GM12875 (cell line): ENCODE measurements around the gene FAM13A.

Experiments used
- H3K4me3 ChIP-seq: one replicate; pipeline ENCODE4 v1.5.1; 2011; ENCODE audit warnings: low read depth, low read length, control low read depth
- TF ChIP-seq, protein P1 (sequence below): IDR thresholded peaks from 2 replicates; pipeline ENCODE4 v1.5.1; 2011; ENCODE audit warnings: low read depth, mild to moderate bottlenecking, control low read depth, inconsistent platforms, low read length, moderate library complexity, borderline replicate concordance; ENCODE audit not compliant: insufficient read depth

The FAM13A gene

DNA sequence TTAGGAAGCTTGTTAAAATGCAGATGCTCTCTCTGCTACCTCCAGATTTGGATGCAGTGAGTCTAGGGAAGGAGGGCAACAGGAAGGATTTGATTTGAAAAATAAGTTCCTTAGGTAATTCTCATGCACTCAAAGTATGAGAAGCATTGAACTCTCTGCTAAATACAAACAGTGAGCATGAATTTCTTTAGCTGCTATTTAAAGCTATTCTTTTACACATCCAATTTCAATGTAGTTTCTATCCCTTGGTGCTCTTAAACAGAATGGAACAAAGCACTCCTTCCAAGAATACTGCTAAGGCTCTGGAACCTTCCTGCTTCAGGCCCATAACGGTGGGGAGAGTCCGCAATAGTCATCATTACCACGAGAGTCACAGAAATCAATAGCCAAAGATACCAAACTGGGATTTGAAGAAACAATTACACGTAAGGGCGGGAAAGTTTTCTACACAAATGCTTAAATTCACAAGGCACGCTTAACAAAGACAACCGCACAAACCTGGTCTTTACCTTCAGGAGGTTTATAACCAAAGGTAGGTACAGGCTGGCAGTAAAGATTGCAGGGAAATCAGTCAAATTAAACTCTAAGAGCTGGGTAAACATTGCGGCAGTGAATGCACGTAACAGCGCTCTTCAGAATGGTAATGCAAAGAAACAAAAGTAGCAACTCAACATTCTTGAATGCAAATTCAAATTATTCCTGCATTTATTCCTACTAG, 236.1 kb downstream of the FAM13A start:
- TF ChIP-seq, protein P1, sequence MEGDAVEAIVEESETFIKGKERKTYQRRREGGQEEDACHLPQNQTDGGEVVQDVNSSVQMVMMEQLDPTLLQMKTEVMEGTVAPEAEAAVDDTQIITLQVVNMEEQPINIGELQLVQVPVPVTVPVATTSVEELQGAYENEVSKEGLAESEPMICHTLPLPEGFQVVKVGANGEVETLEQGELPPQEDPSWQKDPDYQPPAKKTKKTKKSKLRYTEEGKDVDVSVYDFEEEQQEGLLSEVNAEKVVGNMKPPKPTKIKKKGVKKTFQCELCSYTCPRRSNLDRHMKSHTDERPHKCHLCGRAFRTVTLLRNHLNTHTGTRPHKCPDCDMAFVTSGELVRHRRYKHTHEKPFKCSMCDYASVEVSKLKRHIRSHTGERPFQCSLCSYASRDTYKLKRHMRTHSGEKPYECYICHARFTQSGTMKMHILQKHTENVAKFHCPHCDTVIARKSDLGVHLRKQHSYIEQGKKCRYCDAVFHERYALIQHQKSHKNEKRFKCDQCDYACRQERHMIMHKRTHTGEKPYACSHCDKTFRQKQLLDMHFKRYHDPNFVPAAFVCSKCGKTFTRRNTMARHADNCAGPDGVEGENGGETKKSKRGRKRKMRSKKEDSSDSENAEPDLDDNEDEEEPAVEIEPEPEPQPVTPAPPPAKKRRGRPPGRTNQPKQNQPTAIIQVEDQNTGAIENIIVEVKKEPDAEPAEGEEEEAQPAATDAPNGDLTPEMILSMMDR = no peak
- H3K4me3 ChIP-seq = no peak overlapping the region

DNA sequence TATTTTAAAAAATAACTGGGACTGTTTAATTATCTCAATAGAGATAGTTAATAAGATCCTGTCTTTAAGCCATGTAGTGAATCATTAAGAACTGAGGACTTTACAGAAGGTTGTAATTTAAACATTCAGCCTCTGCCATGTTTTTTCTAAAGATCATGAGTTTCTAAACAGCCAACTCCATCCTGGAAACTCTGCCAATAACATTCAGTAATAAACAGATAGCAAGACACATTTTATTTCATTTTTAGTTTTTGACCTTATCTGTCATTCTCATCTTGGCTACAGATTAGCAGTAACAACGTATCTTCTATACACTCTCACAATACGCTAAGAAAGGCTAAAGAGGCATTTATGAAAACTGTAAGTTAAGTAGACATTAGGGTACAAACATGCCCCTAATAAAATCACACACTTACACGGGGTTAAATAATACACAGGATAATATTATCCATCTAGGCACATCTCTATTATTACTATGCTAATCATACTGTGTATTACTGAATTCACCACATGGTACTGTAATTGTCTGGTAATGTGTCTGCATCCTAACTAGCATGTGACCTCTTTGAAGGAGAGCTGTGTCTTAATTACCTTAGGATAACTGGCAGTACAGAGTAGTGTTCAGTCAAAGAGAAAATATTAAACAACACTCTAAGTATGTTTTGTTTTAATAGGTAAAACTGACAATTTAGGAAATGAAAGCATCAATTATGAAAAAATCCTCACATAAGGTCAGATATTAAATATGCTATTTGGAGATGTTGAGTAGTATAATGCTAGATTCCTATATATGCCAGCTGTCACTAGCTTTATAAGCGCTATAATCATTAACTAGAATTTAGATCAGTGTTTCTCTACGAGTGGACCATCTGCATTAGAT, 236.9 kb downstream of the FAM13A start:
- H3K4me3 ChIP-seq = no peak overlapping the region
- TF ChIP-seq, protein P1 = no peak

DNA sequence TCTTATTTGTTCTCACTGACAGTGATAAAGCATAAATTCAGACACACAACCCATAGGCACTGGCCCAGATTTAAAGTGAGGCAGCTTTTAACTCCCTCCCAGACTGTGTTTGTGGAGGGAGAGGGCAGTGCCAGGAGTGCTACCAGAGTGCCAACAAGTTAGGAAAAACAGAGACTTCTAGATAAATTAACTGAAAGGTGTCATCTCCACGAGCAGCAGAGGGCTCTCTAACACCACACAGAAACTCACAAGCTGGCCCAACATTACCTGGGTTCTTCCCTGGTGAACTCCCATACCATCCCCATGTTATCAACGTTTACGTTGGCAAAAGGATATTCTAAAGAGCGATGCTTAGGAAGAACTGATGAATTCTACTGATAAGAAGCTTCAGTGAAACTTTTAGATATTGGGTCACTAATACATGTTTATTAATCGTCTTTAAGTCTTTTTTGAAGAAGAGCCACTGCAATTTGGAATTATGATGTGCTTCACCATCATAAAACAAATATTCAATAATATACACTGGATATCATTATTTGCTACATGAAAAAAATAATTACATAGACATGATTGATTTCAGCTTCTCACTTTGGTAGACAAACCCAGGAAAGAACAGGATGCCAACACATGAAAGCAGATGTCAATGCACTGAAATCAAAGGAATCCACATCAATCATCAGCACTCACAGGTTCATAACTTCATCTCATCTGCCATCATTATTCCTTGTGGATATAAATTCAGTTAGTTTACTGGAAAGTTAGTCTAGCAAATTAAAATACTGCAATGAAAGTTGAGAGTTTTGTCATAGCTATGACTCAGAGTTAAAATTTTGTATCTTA, 238.1 kb downstream of the FAM13A start:
- TF ChIP-seq, protein P1 = peak; percentile 55; the same call in 1 of the 2 replicates
- H3K4me3 ChIP-seq = no peak overlapping the region

DNA sequence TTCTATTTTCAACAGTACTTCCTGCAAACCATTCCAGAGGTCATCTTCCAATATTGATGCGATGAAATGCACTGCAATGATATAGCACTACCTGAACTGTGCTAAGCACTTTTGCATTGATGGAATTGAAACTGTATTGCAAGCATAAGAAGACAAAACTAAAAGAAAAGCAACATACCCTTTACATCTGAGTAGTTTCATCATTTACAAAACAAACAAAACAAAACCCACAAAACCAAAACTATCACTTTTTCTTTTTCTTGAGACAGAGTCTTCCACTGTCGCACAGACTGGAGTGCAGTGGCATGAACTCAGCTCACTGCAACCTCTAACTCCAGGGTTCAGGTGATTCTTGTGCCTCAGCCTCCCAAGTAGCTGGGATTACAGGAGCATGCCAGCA, 239.2 kb downstream of the FAM13A start:
- TF ChIP-seq, protein P1 = no peak

GRCh38 chr4:88816360-88816759, 240.6 kb downstream of the FAM13A start:
- no peak overlapping the region for H3K4me3 ChIP-seq
- TF ChIP-seq, protein P1 = no peak

More for the DNA sequence above, 239.2 kb downstream of the FAM13A start:
- no peak overlapping the region for H3K4me3 ChIP-seq

GRCh38 chr4:88814043-88814617, 242.9 kb downstream of the FAM13A start:
- H3K4me3 ChIP-seq = no peak overlapping the region
- TF ChIP-seq, protein P1 = 0 out of 2 replicates have a peak, but pooled peaks have one; percentile 4
